K562 (cell line): ENCODE results near the gene CD101.

Experiments
- CREM ChIP-seq: IDR thresholded peaks from 2 replicates; pipeline ENCODE4 v1.6.1; 2014; ENCODE audit warnings: antibody characterized with exemption, low read depth
- POLR2A ChIP-seq: fragments of 450-650 bp; conservative IDR thresholded peaks from 2 replicates; pipeline ENCODE4 v1.6.1; 2016
- TF ChIP-seq, protein P1 (sequence below), 2 experiments: IDR thresholded peaks; 2 replicates each; pipeline ENCODE4 v1.6.1; 2011; ENCODE audit warnings: borderline replicate concordance in 1 of 2, control low read depth in 1 of 2, low read depth in 1 of 2, low read length in 1 of 2, mild to moderate bottlenecking in 1 of 2, mixed read lengths in 1 of 2, moderate library complexity in 1 of 2; ENCODE audit not compliant: insufficient read depth in 1 of 2, insufficient read length in 1 of 2, poor library complexity in 1 of 2, severe bottlenecking in 1 of 2; ENCODE audit errors: extremely low read depth in 1 of 2

DNA sequence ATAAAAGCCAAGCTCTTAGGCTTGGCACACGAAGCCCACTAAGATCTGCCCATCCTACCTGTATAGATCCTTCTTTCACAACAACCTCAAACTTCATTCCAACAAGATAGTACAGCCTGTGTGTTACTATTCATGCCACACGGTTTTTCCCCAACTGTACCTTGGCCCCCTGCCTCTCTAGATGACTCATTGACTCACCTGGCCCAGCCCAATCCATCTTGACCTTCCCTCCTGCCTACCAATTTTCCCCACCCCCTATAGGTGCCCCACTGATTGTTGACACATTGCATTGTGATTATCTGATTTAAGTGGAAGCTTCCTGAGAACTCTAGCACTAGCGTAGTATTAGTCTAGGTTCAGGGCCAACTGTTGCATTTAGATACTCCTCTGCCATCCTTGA, 2.0 kb upstream of the CD101 start:
- TF ChIP-seq, protein P1, sequence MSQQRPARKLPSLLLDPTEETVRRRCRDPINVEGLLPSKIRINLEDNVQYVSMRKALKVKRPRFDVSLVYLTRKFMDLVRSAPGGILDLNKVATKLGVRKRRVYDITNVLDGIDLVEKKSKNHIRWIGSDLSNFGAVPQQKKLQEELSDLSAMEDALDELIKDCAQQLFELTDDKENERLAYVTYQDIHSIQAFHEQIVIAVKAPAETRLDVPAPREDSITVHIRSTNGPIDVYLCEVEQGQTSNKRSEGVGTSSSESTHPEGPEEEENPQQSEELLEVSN (IDR thresholded peaks at IDR 0.05; ENCODE audit: borderline replicate concordance in 1 of 2, extremely low read depth in 1 of 2, insufficient read depth in 1 of 2, insufficient read length in 1 of 2, low read depth in 1 of 2, low read length in 1 of 2, poor library complexity in 1 of 2, severe bottlenecking in 1 of 2), result no peak
- TF ChIP-seq POLR2A (no peak), CREM (no peak)
